ENCODE data around the gene ADCYAP1R1.

DNA sequence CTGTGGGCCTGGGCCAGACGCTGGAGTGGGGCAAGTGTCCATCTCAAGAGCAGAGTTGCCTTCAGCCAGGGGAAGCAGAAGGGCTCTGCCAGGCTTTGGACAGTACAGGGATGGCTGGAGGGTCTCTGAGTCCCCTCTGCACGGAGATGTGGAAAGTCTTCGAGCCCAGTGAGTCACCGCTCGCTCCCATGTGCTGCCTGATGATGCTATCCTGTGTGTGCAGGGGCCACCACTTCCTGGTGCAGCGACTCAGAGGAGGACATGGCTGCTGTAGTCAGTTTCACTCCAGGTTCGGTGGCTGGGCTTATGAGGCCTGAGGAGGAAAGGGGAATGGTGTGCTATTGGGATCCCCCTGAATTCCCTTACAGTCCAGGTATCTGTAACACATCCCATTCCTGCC is 6.0 kb downstream of the ADCYAP1R1 start:
- TF ChIP-seq, protein P1, sequence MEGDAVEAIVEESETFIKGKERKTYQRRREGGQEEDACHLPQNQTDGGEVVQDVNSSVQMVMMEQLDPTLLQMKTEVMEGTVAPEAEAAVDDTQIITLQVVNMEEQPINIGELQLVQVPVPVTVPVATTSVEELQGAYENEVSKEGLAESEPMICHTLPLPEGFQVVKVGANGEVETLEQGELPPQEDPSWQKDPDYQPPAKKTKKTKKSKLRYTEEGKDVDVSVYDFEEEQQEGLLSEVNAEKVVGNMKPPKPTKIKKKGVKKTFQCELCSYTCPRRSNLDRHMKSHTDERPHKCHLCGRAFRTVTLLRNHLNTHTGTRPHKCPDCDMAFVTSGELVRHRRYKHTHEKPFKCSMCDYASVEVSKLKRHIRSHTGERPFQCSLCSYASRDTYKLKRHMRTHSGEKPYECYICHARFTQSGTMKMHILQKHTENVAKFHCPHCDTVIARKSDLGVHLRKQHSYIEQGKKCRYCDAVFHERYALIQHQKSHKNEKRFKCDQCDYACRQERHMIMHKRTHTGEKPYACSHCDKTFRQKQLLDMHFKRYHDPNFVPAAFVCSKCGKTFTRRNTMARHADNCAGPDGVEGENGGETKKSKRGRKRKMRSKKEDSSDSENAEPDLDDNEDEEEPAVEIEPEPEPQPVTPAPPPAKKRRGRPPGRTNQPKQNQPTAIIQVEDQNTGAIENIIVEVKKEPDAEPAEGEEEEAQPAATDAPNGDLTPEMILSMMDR (IDR thresholded peaks at IDR 0.05), result no peak
- TF ChIP-seq EP300 (IDR thresholded peaks at IDR 0.05), result no peak
- no peak for TF ChIP-seq POLR2A (IDR thresholded peaks at IDR 0.05)

Data from gastroesophageal sphincter (tissue), 3 donors.